ENCODE measurements around the gene ENDOD1.

The ENDOD1 gene

DNA sequence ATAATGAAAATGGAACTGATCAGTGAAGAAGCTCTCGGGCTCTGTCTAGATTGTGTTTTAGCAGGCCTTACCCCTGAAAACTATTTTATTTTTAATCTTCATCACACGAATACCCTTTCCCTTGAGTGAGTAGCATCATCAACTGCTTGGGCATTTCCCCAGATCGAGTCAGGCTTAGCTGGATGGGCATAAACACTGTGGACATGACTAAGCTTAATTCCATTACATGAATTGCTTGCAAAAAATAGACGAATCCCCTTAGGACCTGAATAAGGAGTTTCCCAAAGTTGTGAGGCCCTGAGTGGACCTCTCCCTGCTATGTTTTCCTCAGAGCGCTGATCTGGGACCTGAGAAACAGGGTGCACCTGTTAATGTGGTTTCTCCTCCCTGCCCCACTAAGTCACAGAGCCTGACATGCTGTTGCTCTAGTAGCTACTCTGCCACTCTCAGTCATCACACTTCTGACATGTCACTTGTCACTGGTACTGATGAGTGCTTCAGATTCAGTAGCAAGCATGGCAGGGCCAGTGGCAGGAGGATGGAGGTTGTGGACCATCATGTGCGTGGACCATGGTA, 53.5 kb downstream of the ENDOD1 start:
- peaks cover 5% of the 10 kb centered on the region for H3K27me3 ChIP-seq (ENCODE audit: insufficient read depth, low read length)

DNA sequence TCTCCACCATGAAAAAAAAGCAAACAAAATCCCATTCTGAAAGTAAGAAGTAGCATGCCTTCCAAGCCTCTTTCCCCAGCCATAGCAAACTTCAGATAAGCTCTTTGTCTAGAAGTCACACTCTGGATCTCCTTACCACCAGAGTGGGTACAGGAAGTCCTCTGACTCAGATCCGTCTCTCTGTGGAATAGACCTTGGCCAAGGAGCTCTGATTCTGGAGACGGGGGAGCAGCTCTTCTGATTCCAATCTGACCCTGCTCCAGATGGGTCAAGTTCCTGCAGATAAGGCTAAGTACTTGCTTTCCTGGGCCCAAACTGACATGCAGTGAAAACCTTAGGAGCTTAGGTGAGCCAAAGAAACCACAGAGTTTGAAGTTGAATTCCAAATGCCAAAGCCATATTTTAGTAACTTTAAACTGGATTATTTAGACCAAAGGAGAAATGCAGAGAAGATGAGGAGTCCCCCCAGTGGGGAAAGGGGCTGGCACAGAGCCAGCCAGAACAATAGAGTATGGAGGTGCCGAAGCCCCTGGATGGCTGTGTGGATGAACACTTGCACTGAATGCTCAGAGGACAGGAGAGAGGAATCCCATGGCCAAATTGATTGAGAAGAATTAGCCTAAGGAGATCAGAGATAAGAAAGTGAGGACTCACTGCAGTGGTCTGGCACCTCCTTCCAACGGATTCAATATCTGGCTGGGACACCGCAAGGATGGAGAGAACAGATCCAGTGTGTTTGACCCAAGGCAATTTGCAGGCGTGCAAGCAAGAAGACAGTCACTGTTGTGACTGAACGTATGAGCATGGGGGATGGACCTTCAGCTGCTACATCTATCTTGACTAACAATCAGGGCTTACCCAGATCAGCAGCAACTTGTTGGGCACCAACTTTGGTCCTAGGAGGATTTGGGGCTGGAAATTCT, 54.9 kb downstream of the ENDOD1 start:
- peaks cover 12% of the 10 kb centered on the region for H3K4me1 ChIP-seq (ENCODE audit: insufficient read depth, low read length)
- no peaks in the 10 kb centered on the region for H3K9me3 ChIP-seq (ENCODE audit: low read length)
- H3K27me3 ChIP-seq (ENCODE audit: insufficient read depth, low read length): peaks cover 5% of the 10 kb centered on the region
- H3K4me3 ChIP-seq (ENCODE audit: low read length): no peak overlapping the region
- no peak overlapping the region for H2AFZ ChIP-seq (ENCODE audit: low read depth, low read length)
- H3K36me3 ChIP-seq (ENCODE audit: insufficient read depth, low read length): no peaks in the 10 kb centered on the region

More for the DNA sequence above, 53.5 kb downstream of the ENDOD1 start:
- Histone ChIP-seq H3K9me3 (ENCODE audit: low read length) (no peaks in the 10 kb centered on the region), H2AFZ (ENCODE audit: low read depth, low read length) (no peak overlapping the region), H3K36me3 (ENCODE audit: insufficient read depth, low read length) (no peaks in the 10 kb centered on the region), H3K4me1 (ENCODE audit: insufficient read depth, low read length) (peaks cover 7% of the 10 kb centered on the region), H3K4me3 (ENCODE audit: low read length) (no peak overlapping the region)

GRCh38 chr11:95145430-95146060, 55.9 kb downstream of the ENDOD1 start:
- H3K27me3 ChIP-seq (ENCODE audit: insufficient read depth, low read length): peaks cover 5% of the 10 kb centered on the region
- H2AFZ ChIP-seq (ENCODE audit: low read depth, low read length): no peak overlapping the region
- no peaks in the 10 kb centered on the region for H3K36me3 ChIP-seq (ENCODE audit: insufficient read depth, low read length)
- no peak overlapping the region for H3K4me3 ChIP-seq (ENCODE audit: low read length)
- peaks cover 17% of the 10 kb centered on the region for H3K4me1 ChIP-seq (ENCODE audit: insufficient read depth, low read length)
- no peaks in the 10 kb centered on the region for H3K9me3 ChIP-seq (ENCODE audit: low read length)

DNA sequence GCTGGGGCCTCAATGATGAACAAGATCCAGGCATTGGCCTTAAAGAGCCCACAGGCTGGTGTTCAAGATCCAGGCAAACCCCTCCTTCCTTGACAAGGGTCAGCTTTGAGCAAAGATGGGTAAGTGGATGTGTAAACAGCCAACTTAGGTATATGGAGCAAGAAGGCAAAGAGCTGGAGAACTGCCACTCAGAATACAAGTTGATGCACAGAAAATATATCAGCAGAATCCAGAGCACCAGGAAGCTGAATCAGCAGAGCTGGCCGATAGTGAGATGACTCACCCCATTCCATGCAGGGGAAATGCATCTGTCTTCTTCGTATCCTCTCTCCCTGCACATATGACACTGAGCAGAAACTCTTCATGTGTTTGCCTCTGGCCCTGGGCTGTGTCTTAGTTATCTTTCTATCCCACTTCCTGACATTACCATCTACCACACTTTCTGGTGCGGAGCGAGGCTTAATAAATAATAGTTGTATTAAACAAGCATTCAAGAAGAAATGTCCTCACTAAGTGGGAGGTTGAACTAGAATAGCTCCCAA, 57.8 kb downstream of the ENDOD1 start:
- Histone ChIP-seq H3K9me3 (ENCODE audit: low read length) (no peaks in the 10 kb centered on the region), H3K4me1 (ENCODE audit: insufficient read depth, low read length) (peaks cover 17% of the 10 kb centered on the region), H2AFZ (ENCODE audit: low read depth, low read length) (no peak overlapping the region), H3K4me3 (ENCODE audit: low read length) (no peak overlapping the region), H3K36me3 (ENCODE audit: insufficient read depth, low read length) (no peaks in the 10 kb centered on the region), H3K27me3 (ENCODE audit: insufficient read depth, low read length) (peaks cover 5% of the 10 kb centered on the region)

DNA sequence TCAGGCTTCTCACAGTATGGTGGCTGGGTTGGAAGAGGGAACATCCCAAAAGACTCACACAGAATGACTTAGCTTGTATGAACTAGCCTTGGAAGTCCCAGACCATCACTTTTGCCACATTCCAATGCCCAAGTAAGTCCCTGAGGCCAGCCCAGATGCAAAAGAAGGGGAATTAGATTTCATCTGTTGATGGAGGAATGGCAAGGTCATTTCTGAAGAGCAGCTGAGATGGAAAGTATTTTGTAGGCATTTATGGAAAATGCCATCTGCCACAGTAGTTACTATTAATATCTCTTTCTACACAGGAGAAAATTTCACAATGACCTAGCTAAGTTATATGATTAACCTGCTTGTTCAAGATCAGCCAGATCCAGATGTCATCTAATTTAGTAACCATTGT, 58.8 kb downstream of the ENDOD1 start:
- no peaks in the 10 kb centered on the region for H3K9me3 ChIP-seq (ENCODE audit: low read length)
- no peak overlapping the region for H3K4me3 ChIP-seq (ENCODE audit: low read length)
- H3K27me3 ChIP-seq (ENCODE audit: insufficient read depth, low read length): peaks cover 5% of the 10 kb centered on the region
- H2AFZ ChIP-seq (ENCODE audit: low read depth, low read length): no peak overlapping the region
- peaks cover 17% of the 10 kb centered on the region for H3K4me1 ChIP-seq (ENCODE audit: insufficient read depth, low read length)
- H3K36me3 ChIP-seq (ENCODE audit: insufficient read depth, low read length): no peaks in the 10 kb centered on the region

GRCh38 chr11:95148938-95149337, 59.3 kb downstream of the ENDOD1 start:
- H3K4me1 ChIP-seq (ENCODE audit: insufficient read depth, low read length): peaks cover 17% of the 10 kb centered on the region
- H3K4me3 ChIP-seq (ENCODE audit: low read length): no peak overlapping the region
- H3K27me3 ChIP-seq (ENCODE audit: insufficient read depth, low read length): peaks cover 5% of the 10 kb centered on the region
- H3K36me3 ChIP-seq (ENCODE audit: insufficient read depth, low read length): no peaks in the 10 kb centered on the region
- no peaks in the 10 kb centered on the region for H3K9me3 ChIP-seq (ENCODE audit: low read length)
- no peak overlapping the region for H2AFZ ChIP-seq (ENCODE audit: low read depth, low read length)

- no peak overlapping the region for H3K4me3 ChIP-seq (ENCODE audit: low read length)
- no peaks in the 10 kb centered on the region for H3K9me3 ChIP-seq (ENCODE audit: low read length)
- peak overlapping the region; percentile 5 for H2AFZ ChIP-seq (ENCODE audit: low read depth, low read length)
- H3K27me3 ChIP-seq (ENCODE audit: insufficient read depth, low read length): peaks cover 5% of the 10 kb centered on the region
- peaks cover 17% of the 10 kb centered on the region for H3K4me1 ChIP-seq (ENCODE audit: insufficient read depth, low read length)
- H3K36me3 ChIP-seq (ENCODE audit: insufficient read depth, low read length): no peaks in the 10 kb centered on the region
Observed at GRCh38 chr11:95149651-95150364, 60.2 kb downstream of the ENDOD1 start.

DNA sequence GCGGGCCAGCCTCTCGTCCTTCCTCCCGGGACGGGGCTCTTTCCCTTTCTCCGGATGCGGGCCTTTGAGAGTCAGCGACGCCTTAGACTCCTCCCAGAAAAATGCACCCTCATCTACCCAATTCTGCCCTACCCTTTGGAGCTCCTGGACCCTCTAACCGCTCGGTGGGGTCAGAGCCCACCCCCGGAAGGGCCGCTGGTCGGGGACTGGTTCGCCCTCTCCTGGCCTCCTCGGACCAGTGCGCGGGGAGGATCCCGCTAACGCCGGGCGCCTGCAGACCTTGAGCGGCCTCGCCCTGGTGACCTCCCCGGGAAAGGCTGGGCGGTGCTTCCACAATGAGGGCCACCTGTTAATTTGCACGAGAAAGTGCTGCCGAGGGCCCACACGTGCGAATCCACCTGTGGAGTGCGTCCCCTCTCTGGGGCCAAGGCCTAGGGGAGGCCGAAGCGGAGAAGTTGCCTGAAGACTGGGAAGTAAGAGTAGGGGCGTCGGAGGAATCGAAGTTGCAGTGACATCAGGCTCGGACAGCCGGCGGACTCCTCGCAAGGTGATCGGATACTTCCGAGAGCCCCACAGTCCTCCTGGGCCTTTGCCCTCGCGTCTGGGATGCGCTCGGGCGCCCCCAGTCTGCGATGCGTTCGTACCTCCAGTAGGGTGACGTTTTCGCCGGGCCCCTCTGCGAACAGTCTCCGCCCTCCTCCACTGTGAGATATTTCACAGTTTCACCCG, 61.5 kb downstream of the ENDOD1 start:
- no peak overlapping the region for H3K4me3 ChIP-seq (ENCODE audit: low read length)
- H3K27me3 ChIP-seq (ENCODE audit: insufficient read depth, low read length): peaks cover under 1% of the 10 kb centered on the region
- H3K4me1 ChIP-seq (ENCODE audit: insufficient read depth, low read length): peaks cover 17% of the 10 kb centered on the region
- no peaks in the 10 kb centered on the region for H3K9me3 ChIP-seq (ENCODE audit: low read length)
- no peak overlapping the region for H2AFZ ChIP-seq (ENCODE audit: low read depth, low read length)
- no peaks in the 10 kb centered on the region for H3K36me3 ChIP-seq (ENCODE audit: insufficient read depth, low read length)

GRCh38 chr11:95152876-95153856, 63.5 kb downstream of the ENDOD1 start:
- Histone ChIP-seq H3K36me3 (ENCODE audit: insufficient read depth, low read length) (no peaks in the 10 kb centered on the region), H2AFZ (ENCODE audit: low read depth, low read length) (no peak overlapping the region), H3K4me1 (ENCODE audit: insufficient read depth, low read length) (peaks cover 10% of the 10 kb centered on the region), H3K9me3 (ENCODE audit: low read length) (no peaks in the 10 kb centered on the region), H3K27me3 (ENCODE audit: insufficient read depth, low read length) (no peaks in the 10 kb centered on the region), H3K4me3 (ENCODE audit: low read length) (no peak overlapping the region)

DNA sequence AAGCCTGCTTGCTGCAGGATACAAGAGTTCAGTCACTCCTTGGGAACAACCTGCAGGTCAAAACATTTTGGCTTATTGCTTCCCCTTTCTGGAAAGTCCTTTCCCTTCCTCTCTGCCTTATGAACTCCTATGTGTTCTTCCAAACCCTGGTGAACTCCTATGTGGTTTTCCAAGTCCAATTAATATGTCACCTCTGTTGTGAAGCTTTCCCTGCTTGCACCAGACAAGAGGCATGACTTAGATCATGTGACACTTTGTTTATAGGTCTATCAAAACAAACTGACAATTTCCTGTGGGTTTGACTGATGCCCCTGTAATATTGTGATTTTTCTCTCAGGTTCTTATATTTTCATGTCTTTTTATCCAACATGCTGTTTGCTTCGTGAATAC, 64.2 kb downstream of the ENDOD1 start:
- Histone ChIP-seq H3K27me3 (ENCODE audit: insufficient read depth, low read length) (no peaks in the 10 kb centered on the region), H3K4me1 (ENCODE audit: insufficient read depth, low read length) (peaks cover 10% of the 10 kb centered on the region), H2AFZ (ENCODE audit: low read depth, low read length) (no peak overlapping the region), H3K36me3 (ENCODE audit: insufficient read depth, low read length) (no peaks in the 10 kb centered on the region), H3K4me3 (ENCODE audit: low read length) (no peak overlapping the region), H3K9me3 (ENCODE audit: low read length) (no peaks in the 10 kb centered on the region)

DNA sequence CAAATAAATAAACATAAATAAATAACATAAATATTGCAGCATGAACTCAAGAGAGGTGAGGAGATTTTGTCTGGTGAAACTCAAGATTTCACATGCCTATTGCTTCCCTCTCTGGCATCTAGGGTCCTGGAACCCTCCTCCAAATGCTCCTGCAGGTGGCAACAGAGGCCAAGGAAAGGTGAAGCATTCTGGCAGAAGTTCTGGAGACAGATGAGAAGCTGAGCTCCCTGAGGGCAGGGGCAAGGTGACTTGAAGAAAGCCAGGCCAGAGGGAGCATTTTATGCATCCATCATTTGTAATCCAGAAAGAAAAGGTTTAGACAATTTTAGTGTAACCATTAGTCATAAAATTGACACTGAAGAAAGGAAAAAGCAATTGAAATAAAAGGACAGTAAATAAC, 64.9 kb downstream of the ENDOD1 start:
- Histone ChIP-seq H3K4me3 (ENCODE audit: low read length) (no peak overlapping the region), H3K36me3 (ENCODE audit: insufficient read depth, low read length) (no peaks in the 10 kb centered on the region), H2AFZ (ENCODE audit: low read depth, low read length) (no peak overlapping the region), H3K9me3 (ENCODE audit: low read length) (no peaks in the 10 kb centered on the region), H3K4me1 (ENCODE audit: insufficient read depth, low read length) (peaks cover 6% of the 10 kb centered on the region), H3K27me3 (ENCODE audit: insufficient read depth, low read length) (no peaks in the 10 kb centered on the region)

Data from neuron (in vitro differentiated cells).